ENCODE measurements around the gene CCDC85C. TPM values are rescaled to one million over a fixed set of nuclear protein-coding genes. Genes with fewer than 3 reads are reported as not detected.

Gene CCDC85C
- total and polyA plus RNA-seq, 2 of the 4 experiments (the other 2 are of a cell fraction): 16.0 to 19.0 TPM

GRCh38 chr14:99564256-99564925, 39.6 kb downstream of the CCDC85C start:
- 0 out of 2 replicates have a peak overlapping the region, but pooled peaks have one; percentile 37 for H3K14ac ChIP-seq (replicated peaks; ENCODE audit: low read depth, low read length)
- peaks cover 74% of the 10 kb centered on the region for H4K20me1 ChIP-seq (ENCODE audit: insufficient read depth, low read length)
- no peak overlapping the region for H2BK5ac ChIP-seq (ENCODE audit: low read depth, low read length, poor library complexity, severe bottlenecking)
- H2BK15ac ChIP-seq (ENCODE audit: low read depth, low read length): no peak overlapping the region
- H3K18ac ChIP-seq (ENCODE audit: low read depth, low read length): no peak overlapping the region
- 20% methylated on average over 2 of the region's 11 CpGs; no CpG with 5 or more reads in 1 of the 2 experiments for WGBS, 2 experiments (ENCODE audit: extremely low coverage in 2 of 2, insufficient read length in 1 of 2)
- H3K56ac ChIP-seq (ENCODE audit: extremely low read depth, insufficient read depth, low read length): no peak overlapping the region
- no peak overlapping the region for H4K8ac ChIP-seq (ENCODE audit: low read depth in 2 of 2, low read length in 2 of 2)
- no peak overlapping the region; the same call in 1 of the 2 replicates for H3K4me2 ChIP-seq (ENCODE audit: low read depth, low read length)
- peak overlapping the region; percentile 63 for H2AFZ ChIP-seq (replicated peaks; ENCODE audit: low read length, poor library complexity)
- H3K9me1 ChIP-seq (ENCODE audit: insufficient read depth, low read length): peaks cover 28% of the 10 kb centered on the region
- peak overlapping the region; percentile 63 for H2AK5ac ChIP-seq (ENCODE audit: low read depth, low read length)
- no peak overlapping the region; the same call in 1 of the 2 replicates for H3K27ac ChIP-seq (ENCODE audit: insufficient read depth, low read length)
- dilution Hi-C loops (cut with HindIII; ENCODE audit: low sequenced_read_pairs, unreplicated experiment) (no loop called here), in situ Hi-C loops (cut with MboI; ENCODE audit: low sequenced_read_pairs) (no loop called here), intact Hi-C loops (cut with micrococcal nuclease) (no loop called here)
- H3K4me1 ChIP-seq (ENCODE audit: control insufficient read depth, insufficient read depth, low read length): peaks cover 45% of the 10 kb centered on the region
- peak overlapping the region; percentile 82 for H2AK9ac ChIP-seq (replicated peaks; ENCODE audit: low read depth, low read length, poor library complexity)
- peak; percentile 81 for DNase-seq
- no peak overlapping the region; the same call in 1 of the 2 replicates for H4K5ac ChIP-seq (ENCODE audit: low read depth, low read length)
- H2BK20ac ChIP-seq (ENCODE audit: low read depth, low read length): no peak overlapping the region
- H3K36me3 ChIP-seq (ENCODE audit: control insufficient read depth, insufficient read depth, low read length): no peaks in the 10 kb centered on the region
- no peaks in the 10 kb centered on the region for H3K9me3 ChIP-seq (ENCODE audit: control insufficient read depth, insufficient read depth, low read length)
- H3K4me3 ChIP-seq (ENCODE audit: insufficient read depth, low read depth, low read length): no peak overlapping the region
- TF ChIP-seq MXI1 (IDR thresholded peaks at IDR 0.05; ENCODE audit: borderline replicate concordance, low read depth, low read length) (no peak), POLR2A (IDR thresholded peaks at IDR 0.05; ENCODE audit: low read depth, low read length) (no peak), RCOR1 (IDR thresholded peaks at IDR 0.05; ENCODE audit: insufficient replicate concordance, low read length) (no peak), RFX5 (IDR thresholded peaks at IDR 0.05; ENCODE audit: low read depth, low read length) (no peak), CEBPB (IDR thresholded peaks at IDR 0.05; ENCODE audit: low read depth, low read length) (no peak), FOS (IDR thresholded peaks at IDR 0.05; ENCODE audit: low read depth, low read length) (no peak), RAD21 (IDR thresholded peaks at IDR 0.05; ENCODE audit: low read length) (no peak), MAFK (IDR thresholded peaks at IDR 0.05; ENCODE audit: low read depth, low read length) (no peak), CTCF (conservative IDR thresholded peaks at IDR 0.05; ENCODE audit: low read depth, low read length) (no peak)
- TF ChIP-seq, protein P1, sequence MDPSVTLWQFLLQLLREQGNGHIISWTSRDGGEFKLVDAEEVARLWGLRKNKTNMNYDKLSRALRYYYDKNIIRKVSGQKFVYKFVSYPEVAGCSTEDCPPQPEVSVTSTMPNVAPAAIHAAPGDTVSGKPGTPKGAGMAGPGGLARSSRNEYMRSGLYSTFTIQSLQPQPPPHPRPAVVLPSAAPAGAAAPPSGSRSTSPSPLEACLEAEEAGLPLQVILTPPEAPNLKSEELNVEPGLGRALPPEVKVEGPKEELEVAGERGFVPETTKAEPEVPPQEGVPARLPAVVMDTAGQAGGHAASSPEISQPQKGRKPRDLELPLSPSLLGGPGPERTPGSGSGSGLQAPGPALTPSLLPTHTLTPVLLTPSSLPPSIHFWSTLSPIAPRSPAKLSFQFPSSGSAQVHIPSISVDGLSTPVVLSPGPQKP (IDR thresholded peaks at IDR 0.05; ENCODE audit: borderline replicate concordance, low read depth, low read length): no peak
- H2BK120ac ChIP-seq (ENCODE audit: low read depth, low read length): no peak overlapping the region
- ATAC-seq (ENCODE audit: low read depth): peak; percentile 59
- no TSS peak for BruUV-seq (replicated peaks)
- no peak overlapping the region for H3K9ac ChIP-seq (ENCODE audit: low read depth, low read length)
- ChIA-PET CTCF (no interaction called here), POLR2A (ENCODE audit: unreplicated experiment) (no interaction called here)
- H3K23ac ChIP-seq (ENCODE audit: low read depth, low read length): no peak overlapping the region
- H4K91ac ChIP-seq (ENCODE audit: insufficient read depth, low read depth, low read length): peak overlapping the region; percentile 51
- peaks cover 33 to 94% of the 10 kb centered on the region in 2 experiments for H3K79me1 ChIP-seq (ENCODE audit: low read depth in 1 of 2, low read length in 2 of 2)
- no peaks in the 10 kb centered on the region for H3K27me3 ChIP-seq (ENCODE audit: control insufficient read depth, insufficient read depth, low read length)
- H3K4ac ChIP-seq (ENCODE audit: low read depth, low read length): peak overlapping the region; percentile 57; the same call in 1 of the 2 replicates
